ENCODE data around the gene ZFAND3.

The ZFAND3 gene

GRCh38 chr6:38086346-38086745, 266.8 kb downstream of the ZFAND3 start:
- TF ChIP-seq CTCF (IDR thresholded peaks at IDR 0.05; ENCODE audit: low read depth, low read length) = no peak
- H3K4me1 ChIP-seq = peaks cover 11% of the 10 kb centered on the region; the same call in 1 of the 2 replicates
- no peaks in the 10 kb centered on the region for H3K9me3 ChIP-seq
- H3K36me3 ChIP-seq = no peaks in the 10 kb centered on the region
- no peak for DNase-seq
- no peak overlapping the region for H3K4me3 ChIP-seq (ENCODE audit: low read depth, low read length)
- no peaks in the 10 kb centered on the region for H3K27me3 ChIP-seq

- H3K9me3 ChIP-seq = no peaks in the 10 kb centered on the region
- no peak for DNase-seq
- no peak for TF ChIP-seq CTCF (IDR thresholded peaks at IDR 0.05; ENCODE audit: low read depth, low read length)
- H3K36me3 ChIP-seq = no peaks in the 10 kb centered on the region
- H3K27me3 ChIP-seq = no peaks in the 10 kb centered on the region
- H3K4me1 ChIP-seq = peaks cover 14% of the 10 kb centered on the region; the same call in 1 of the 2 replicates
- no peak overlapping the region for H3K4me3 ChIP-seq (ENCODE audit: low read depth, low read length)
Observed at GRCh38 chr6:38088010-38088409, 268.5 kb downstream of the ZFAND3 start.

GRCh38 chr6:38088829-38089228, 269.3 kb downstream of the ZFAND3 start:
- no peaks in the 10 kb centered on the region for H3K27me3 ChIP-seq
- TF ChIP-seq CTCF (IDR thresholded peaks at IDR 0.05; ENCODE audit: low read depth, low read length) = no peak
- H3K36me3 ChIP-seq = no peaks in the 10 kb centered on the region
- no peaks in the 10 kb centered on the region for H3K9me3 ChIP-seq
- no peak overlapping the region for H3K4me3 ChIP-seq (ENCODE audit: low read depth, low read length)
- H3K4me1 ChIP-seq = peaks cover 14% of the 10 kb centered on the region; the same call in 1 of the 2 replicates
- DNase-seq = no peak

- Histone ChIP-seq H3K9me3 (no peaks in the 10 kb centered on the region), H3K4me3 (ENCODE audit: low read depth, low read length) (no peak overlapping the region), H3K27me3 (no peaks in the 10 kb centered on the region), H3K36me3 (no peaks in the 10 kb centered on the region), H3K4me1 (peaks cover 14% of the 10 kb centered on the region; the same call in 1 of the 2 replicates)
- no peak for TF ChIP-seq CTCF (IDR thresholded peaks at IDR 0.05; ENCODE audit: low read depth, low read length)
- DNase-seq = no peak
Observed at GRCh38 chr6:38091613-38092012, 272.1 kb downstream of the ZFAND3 start.

GRCh38 chr6:38092465-38092864, 272.9 kb downstream of the ZFAND3 start:
- H3K36me3 ChIP-seq = no peaks in the 10 kb centered on the region
- no peak for TF ChIP-seq CTCF (IDR thresholded peaks at IDR 0.05; ENCODE audit: low read depth, low read length)
- H3K9me3 ChIP-seq = no peaks in the 10 kb centered on the region
- peaks cover 14% of the 10 kb centered on the region; the same call in 1 of the 2 replicates for H3K4me1 ChIP-seq
- H3K4me3 ChIP-seq (ENCODE audit: low read depth, low read length) = no peak overlapping the region
- DNase-seq = no peak
- no peaks in the 10 kb centered on the region for H3K27me3 ChIP-seq

GRCh38 chr6:38092964-38093363, 273.4 kb downstream of the ZFAND3 start:
- H3K4me3 ChIP-seq (ENCODE audit: low read depth, low read length) = no peak overlapping the region
- no peak for TF ChIP-seq CTCF (IDR thresholded peaks at IDR 0.05; ENCODE audit: low read depth, low read length)
- peaks cover 9% of the 10 kb centered on the region; the same call in 1 of the 2 replicates for H3K4me1 ChIP-seq
- H3K27me3 ChIP-seq = no peaks in the 10 kb centered on the region
- H3K36me3 ChIP-seq = no peaks in the 10 kb centered on the region
- no peaks in the 10 kb centered on the region for H3K9me3 ChIP-seq
- no peak for DNase-seq
